Lower lobe of right lung (tissue), 2 donors: ENCODE results near the gene MPV17L. TPM values are rescaled to one million over a fixed set of nuclear protein-coding genes. Genes with fewer than 3 reads are reported as not detected.

Experiments
- ATAC-seq, 2 donors: fragments of 200-7000 bp; cut with Tn5 transposase; one replicate each; pipeline ENCODE4 v1.9.1; 2020 to 2022; ENCODE audit warnings: mild to moderate bottlenecking in 2 of 2, moderate library complexity in 2 of 2
- DNase-seq: peaks from one replicate; pipeline ENCODE4 v3.0.0-alpha.2; 2020
- H3K27ac ChIP-seq: fragments of 200-600 bp; one replicate; pipeline ENCODE4 v1.8.0; 2022
- H3K27me3 ChIP-seq: fragments of 200-600 bp; one replicate; pipeline ENCODE4 v1.8.0; 2022; ENCODE audit warnings: low read depth
- H3K36me3 ChIP-seq: fragments of 200-600 bp; one replicate; pipeline ENCODE4 v1.8.0; 2022; ENCODE audit warnings: mild to moderate bottlenecking
- H3K4me1 ChIP-seq: fragments of 200-600 bp; one replicate; pipeline ENCODE4 v1.8.0; 2022
- H3K4me3 ChIP-seq: fragments of 200-600 bp; one replicate; pipeline ENCODE4 v1.8.0; 2022; ENCODE audit warnings: mild to moderate bottlenecking
- H3K9me3 ChIP-seq: fragments of 200-600 bp; one replicate; pipeline ENCODE4 v1.8.0; 2022
- intact Hi-C: fragments of 100-400 bp; cut with DNase I; formaldehyde crosslinking; loops from one replicate; pipeline ENCODE4 v1.11.0; 2022
- total RNA-seq: library from RNA; stranded (reverse); fragmentation: NEBNext Ultra II Directional; extraction: Animal tissue kit (Norgen Biotek cat#: 25700); gene quantifications from one replicate; pipeline ENCODE4 v1.2.1, GENCODE V29; 2021
- TF ChIP-seq, protein P1 (sequence below): fragments of 200-600 bp; IDR thresholded peaks from one replicate; pipeline ENCODE4 v1.8.0; 2022; ENCODE audit warnings: antibody characterized with exemption, mild to moderate bottlenecking
- donor health status: DM: no; HTN: yes; CAD: no; lungs with severe emphysema.

Gene MPV17L
- total RNA-seq, 1 donor from 2014 or later, result 1.4 TPM

DNA sequence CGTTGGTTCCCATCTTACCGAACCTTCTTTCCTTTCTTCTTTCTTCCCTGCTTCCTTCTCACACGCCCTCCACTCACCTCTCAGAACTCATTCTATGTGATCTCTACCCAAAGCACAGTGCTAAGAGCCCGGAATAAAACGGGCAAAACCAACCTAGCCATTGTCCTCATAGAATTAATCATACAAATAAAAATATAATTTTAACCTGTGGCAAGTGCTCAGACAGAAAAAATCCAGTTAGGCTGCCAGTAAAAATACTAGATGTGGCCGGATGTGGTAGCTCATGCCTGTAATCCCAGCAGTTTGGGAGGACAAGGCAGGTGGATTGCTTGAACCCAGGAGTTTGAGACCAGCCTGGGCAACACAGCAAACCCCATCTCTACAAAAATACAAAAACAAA is 65.8 kb downstream of the MPV17L start:
- TF ChIP-seq, protein P1, sequence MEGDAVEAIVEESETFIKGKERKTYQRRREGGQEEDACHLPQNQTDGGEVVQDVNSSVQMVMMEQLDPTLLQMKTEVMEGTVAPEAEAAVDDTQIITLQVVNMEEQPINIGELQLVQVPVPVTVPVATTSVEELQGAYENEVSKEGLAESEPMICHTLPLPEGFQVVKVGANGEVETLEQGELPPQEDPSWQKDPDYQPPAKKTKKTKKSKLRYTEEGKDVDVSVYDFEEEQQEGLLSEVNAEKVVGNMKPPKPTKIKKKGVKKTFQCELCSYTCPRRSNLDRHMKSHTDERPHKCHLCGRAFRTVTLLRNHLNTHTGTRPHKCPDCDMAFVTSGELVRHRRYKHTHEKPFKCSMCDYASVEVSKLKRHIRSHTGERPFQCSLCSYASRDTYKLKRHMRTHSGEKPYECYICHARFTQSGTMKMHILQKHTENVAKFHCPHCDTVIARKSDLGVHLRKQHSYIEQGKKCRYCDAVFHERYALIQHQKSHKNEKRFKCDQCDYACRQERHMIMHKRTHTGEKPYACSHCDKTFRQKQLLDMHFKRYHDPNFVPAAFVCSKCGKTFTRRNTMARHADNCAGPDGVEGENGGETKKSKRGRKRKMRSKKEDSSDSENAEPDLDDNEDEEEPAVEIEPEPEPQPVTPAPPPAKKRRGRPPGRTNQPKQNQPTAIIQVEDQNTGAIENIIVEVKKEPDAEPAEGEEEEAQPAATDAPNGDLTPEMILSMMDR, result no peak
- intact Hi-C loops, result no loop called here

More for the DNA sequence above, 65.8 kb downstream of the MPV17L start:
- H3K36me3 ChIP-seq, result no peaks in the 10 kb centered on the region
- H3K27me3 ChIP-seq, result no peaks in the 10 kb centered on the region
- no peaks in the 10 kb centered on the region for H3K4me1 ChIP-seq
- H3K4me3 ChIP-seq, result no peak overlapping the region
- no peak overlapping the region for H3K27ac ChIP-seq
- H3K9me3 ChIP-seq, result no peaks in the 10 kb centered on the region
- DNase-seq (no peak), ATAC-seq (no peak)

Other genes with a start within 250 kb of the MPV17L start
- 12.3 TPM for gene NPIPA5, start 17.5 kb upstream of the MPV17L start, total RNA-seq
- gene BMERB1, start 38.8 kb downstream of the MPV17L start, total RNA-seq, result 16.1 TPM
- gene MARF1, start 247.4 kb downstream of the MPV17L start, total RNA-seq, result 111 TPM